Measurements from ENCODE around the gene ANK2. TPM values are rescaled to one million over a fixed set of nuclear protein-coding genes. Genes with fewer than 3 reads are reported as not detected.

ANK2 gene
- total RNA-seq, 2 experiments from 2014 or later = 0.38 to 4.0 TPM

GRCh38 chr4:113073451-113074005 lies 24.1 kb downstream of the ANK2 start:
- no peaks in the 10 kb centered on the region for H3K9me3 ChIP-seq (ENCODE audit: low read length)
- TF ChIP-seq CTCF (conservative IDR thresholded peaks at IDR 0.05; ENCODE audit: low read length) (no peak), EZH2phosphoT487 (IDR thresholded peaks at IDR 0.05; ENCODE audit: borderline replicate concordance, low read depth, low read length) (no peak)
- no peak overlapping the region for H2AFZ ChIP-seq (ENCODE audit: low read length)
- H3K9me2 ChIP-seq (ENCODE audit: insufficient read depth, low read length) = no peaks in the 10 kb centered on the region
- no peak overlapping the region for H3K4me2 ChIP-seq (ENCODE audit: low read length)
- H3K36me3 ChIP-seq (ENCODE audit: insufficient read depth, low read length) = no peaks in the 10 kb centered on the region
- no peak overlapping the region for H3K4me3 ChIP-seq (ENCODE audit: low read depth, low read length, poor library complexity, severe bottlenecking)
- H4K20me1 ChIP-seq (ENCODE audit: insufficient read depth, low read length) = no peaks in the 10 kb centered on the region
- no peak overlapping the region for H3K27ac ChIP-seq (ENCODE audit: low read depth, low read length, poor library complexity, severe bottlenecking)
- no peak for DNase-seq (ENCODE audit: low spot score)
- ChIA-PET CTCF (ENCODE audit: unreplicated experiment) (no interaction called here), POLR2A (no interaction called here)
- intact Hi-C loops (cut with micrococcal nuclease; ENCODE audit: unreplicated experiment) = no loop called here
- BruUV-seq (replicated peaks) = no TSS peak
- no peaks in the 10 kb centered on the region for H3K79me2 ChIP-seq (ENCODE audit: insufficient read depth, low read depth, low read length)
- H3K4me1 ChIP-seq (ENCODE audit: insufficient read depth, low read length, poor library complexity, severe bottlenecking) = no peaks in the 10 kb centered on the region

GRCh38 chr4:113077575-113077974 lies 28.1 kb downstream of the ANK2 start:
- H2AFZ ChIP-seq (ENCODE audit: low read length) = no peak overlapping the region
- H4K20me1 ChIP-seq (ENCODE audit: insufficient read depth, low read length) = no peaks in the 10 kb centered on the region
- ChIA-PET CTCF (ENCODE audit: unreplicated experiment) (no interaction called here), POLR2A (interaction anchor here (0.8 kb wide), 1 partner anchor 34 kb away, joined by 3 read pairs; no protein-coding TSS in a partner anchor)
- no peak for DNase-seq (ENCODE audit: low spot score)
- H3K4me2 ChIP-seq (ENCODE audit: low read length) = no peak overlapping the region
- H3K79me2 ChIP-seq (ENCODE audit: insufficient read depth, low read depth, low read length) = no peaks in the 10 kb centered on the region
- no peaks in the 10 kb centered on the region for H3K4me1 ChIP-seq (ENCODE audit: insufficient read depth, low read length, poor library complexity, severe bottlenecking)
- H3K27ac ChIP-seq (ENCODE audit: low read depth, low read length, poor library complexity, severe bottlenecking) = no peak overlapping the region
- H3K9me3 ChIP-seq (ENCODE audit: low read length) = no peaks in the 10 kb centered on the region
- intact Hi-C loops (cut with micrococcal nuclease; ENCODE audit: unreplicated experiment) = no loop called here
- no peak for TF ChIP-seq CTCF (conservative IDR thresholded peaks at IDR 0.05; ENCODE audit: low read length)
- TF ChIP-seq EZH2phosphoT487 (IDR thresholded peaks at IDR 0.05; ENCODE audit: borderline replicate concordance, low read depth, low read length) = no peak
- H3K4me3 ChIP-seq (ENCODE audit: low read depth, low read length, poor library complexity, severe bottlenecking) = no peak overlapping the region
- H3K36me3 ChIP-seq (ENCODE audit: insufficient read depth, low read length) = no peaks in the 10 kb centered on the region
- BruUV-seq (replicated peaks) = no TSS peak
- no peaks in the 10 kb centered on the region for H3K9me2 ChIP-seq (ENCODE audit: insufficient read depth, low read length)

GRCh38 chr4:113078066-113078465 lies 28.6 kb downstream of the ANK2 start:
- Histone ChIP-seq H3K9me3 (ENCODE audit: low read length) (no peaks in the 10 kb centered on the region), H3K4me3 (ENCODE audit: low read depth, low read length, poor library complexity, severe bottlenecking) (no peak overlapping the region), H3K79me2 (ENCODE audit: insufficient read depth, low read depth, low read length) (no peaks in the 10 kb centered on the region), H2AFZ (ENCODE audit: low read length) (no peak overlapping the region), H3K4me1 (ENCODE audit: insufficient read depth, low read length, poor library complexity, severe bottlenecking) (no peaks in the 10 kb centered on the region), H3K4me2 (ENCODE audit: low read length) (no peak overlapping the region), H4K20me1 (ENCODE audit: insufficient read depth, low read length) (no peaks in the 10 kb centered on the region), H3K9me2 (ENCODE audit: insufficient read depth, low read length) (no peaks in the 10 kb centered on the region), H3K27ac (ENCODE audit: low read depth, low read length, poor library complexity, severe bottlenecking) (no peak overlapping the region), H3K36me3 (ENCODE audit: insufficient read depth, low read length) (no peaks in the 10 kb centered on the region)
- POLR2A ChIA-PET = interaction anchor here (0.8 kb wide), 1 partner anchor 34 kb away, joined by 3 read pairs; no protein-coding TSS in a partner anchor
- no peak for DNase-seq (ENCODE audit: low spot score)
- CTCF ChIA-PET (ENCODE audit: unreplicated experiment) = no interaction called here
- no TSS peak for BruUV-seq (replicated peaks)
- intact Hi-C loops (cut with micrococcal nuclease; ENCODE audit: unreplicated experiment) = no loop called here
- TF ChIP-seq CTCF (conservative IDR thresholded peaks at IDR 0.05; ENCODE audit: low read length) (no peak), EZH2phosphoT487 (IDR thresholded peaks at IDR 0.05; ENCODE audit: borderline replicate concordance, low read depth, low read length) (no peak)
